ENCODE results near the gene GNAT3.

Gene GNAT3

DNA sequence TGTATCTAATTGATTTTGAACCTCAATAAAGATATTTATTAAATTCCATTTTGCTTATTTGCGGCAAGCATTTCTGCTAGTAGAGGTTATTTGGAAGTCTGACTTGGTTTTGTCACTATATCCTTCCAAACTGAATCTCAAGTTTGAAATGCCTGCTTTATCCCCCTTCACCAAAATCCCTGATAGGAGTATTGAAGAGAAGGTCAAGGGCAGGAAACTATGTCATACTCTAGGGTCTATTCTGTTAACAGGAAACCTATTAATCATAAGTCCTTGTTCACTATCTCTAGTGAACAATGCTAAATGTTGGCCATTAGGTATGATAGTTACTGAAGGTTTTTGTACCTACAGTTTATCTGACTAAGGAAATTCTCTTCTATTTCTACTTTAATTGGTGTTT, 11.5 kb downstream of the GNAT3 start:
- no peak for DNase-seq (ENCODE audit: low read depth in 3 of 3)

DNA sequence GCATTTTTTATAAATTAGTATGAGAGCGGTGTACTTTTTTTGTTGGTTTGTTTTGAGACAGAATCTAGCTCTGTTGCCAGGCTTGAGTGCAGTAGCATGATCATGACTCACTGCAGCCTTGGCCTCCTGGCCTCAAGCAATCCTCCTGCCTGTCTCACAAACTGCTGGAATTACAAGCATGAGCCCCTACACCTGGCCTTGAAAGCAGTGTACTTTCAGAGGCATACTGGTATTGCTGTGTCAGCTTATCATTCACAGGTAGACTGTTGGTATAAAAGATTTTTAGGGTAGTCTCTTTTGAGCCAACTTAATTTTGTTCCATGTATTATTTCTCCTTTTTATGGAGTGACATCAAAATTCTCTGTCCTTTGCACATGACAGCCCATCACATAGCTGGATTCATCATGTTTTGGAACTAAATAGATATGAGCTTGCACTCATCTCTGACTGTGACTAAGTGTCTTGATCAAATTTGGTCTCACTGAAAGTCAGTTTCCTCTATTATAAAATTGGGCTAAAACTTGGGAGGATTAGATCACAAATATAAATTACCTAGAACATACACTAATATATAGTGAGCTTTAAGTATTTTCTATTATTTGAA, 12.4 kb downstream of the GNAT3 start:
- no peak for DNase-seq (ENCODE audit: low read depth in 3 of 3)

DNA sequence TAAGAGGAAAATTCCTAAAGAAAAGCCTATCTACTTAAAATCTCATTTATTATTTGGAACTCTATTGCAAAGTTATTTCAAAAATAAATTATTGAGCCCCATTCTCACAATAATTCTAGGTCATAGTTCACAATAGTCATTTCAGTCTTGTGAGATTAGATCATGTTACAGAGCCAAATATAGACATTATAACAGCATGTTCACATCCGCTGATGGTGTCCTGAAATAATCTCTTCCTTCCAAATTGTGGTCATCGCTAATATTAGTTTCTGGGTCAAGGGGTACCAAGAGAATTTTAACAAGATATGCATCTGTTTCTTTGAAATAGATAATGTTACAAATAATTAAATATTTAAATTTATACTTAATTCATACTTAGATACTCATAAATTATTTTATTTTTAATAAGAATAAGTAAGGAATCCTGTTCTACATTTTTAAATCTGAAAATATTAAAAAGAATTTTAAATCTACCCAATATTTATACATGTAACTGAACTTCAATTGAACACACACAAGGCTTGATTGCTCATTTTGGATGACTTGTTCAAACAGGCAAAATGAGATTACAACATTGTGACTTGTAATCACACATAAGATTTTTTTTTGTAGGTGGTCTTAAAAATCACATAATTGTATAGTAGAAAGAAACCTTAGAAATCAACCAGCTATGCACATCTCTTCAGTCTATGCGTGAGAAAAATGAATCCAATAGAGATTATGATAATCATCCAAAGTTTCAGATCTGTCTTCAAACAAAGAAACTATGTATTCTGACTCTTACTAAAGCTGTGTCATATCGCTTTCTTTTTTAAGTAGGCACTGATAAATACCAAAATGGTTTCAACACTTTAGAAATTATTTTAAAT, 13.1 kb downstream of the GNAT3 start:
- DNase-seq (ENCODE audit: low read depth in 3 of 3): no peak

DNA sequence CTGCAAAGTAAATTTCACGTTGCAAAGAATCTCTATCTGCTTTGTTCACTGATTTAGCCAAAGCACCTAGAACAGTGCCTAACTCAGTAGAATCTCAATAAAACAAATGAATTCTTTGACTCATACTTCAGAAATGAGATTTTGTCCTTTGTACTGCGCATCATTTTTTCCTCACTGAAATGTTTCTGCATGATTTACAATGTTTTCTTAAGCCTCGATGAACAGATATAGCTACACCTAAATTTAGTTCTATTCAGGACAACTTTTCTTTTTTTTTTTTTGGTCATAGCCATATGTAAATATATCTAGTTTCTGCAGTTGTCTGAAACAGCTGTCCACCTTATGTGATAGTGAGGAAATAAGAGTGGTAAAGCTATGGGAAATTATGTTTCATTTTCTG, 15.3 kb downstream of the GNAT3 start:
- DNase-seq (ENCODE audit: low read depth in 3 of 3): no peak

DNA sequence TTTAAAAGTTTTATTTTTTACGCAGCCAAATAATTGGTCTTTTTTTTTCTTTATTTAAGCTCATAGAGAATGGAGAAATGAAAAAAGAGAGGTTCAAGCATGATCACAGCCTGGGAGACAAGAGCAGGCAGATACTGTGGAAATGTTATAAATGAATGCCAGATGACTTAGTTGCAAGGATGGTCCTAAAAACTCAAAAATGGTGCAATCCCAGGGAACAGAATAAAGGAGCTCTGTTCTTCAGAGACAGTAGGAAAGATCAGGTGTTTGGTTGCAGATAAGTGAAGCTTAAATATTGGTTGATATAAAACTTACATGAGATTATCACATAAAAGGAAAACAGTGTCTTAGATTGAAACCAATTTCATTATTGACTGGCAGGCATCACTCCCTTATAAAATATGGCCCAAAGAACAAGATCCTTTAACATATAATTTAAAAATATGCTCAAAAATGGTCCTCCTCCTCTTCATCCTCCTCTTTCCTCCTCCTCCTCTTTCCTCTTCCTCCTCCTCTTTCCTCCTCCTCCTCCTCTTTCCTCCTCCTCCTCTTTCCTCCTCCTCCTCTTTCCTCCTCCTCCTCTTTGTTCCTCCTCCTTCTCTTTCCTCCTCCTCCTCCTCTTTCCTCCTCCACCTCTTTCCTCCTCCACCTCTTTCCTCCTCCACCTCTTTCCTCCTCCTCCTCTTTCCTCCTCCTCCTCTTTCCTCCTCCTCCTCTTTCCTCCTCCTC, 18.6 kb downstream of the GNAT3 start:
- DNase-seq (ENCODE audit: low read depth in 3 of 3): no peak

DNA sequence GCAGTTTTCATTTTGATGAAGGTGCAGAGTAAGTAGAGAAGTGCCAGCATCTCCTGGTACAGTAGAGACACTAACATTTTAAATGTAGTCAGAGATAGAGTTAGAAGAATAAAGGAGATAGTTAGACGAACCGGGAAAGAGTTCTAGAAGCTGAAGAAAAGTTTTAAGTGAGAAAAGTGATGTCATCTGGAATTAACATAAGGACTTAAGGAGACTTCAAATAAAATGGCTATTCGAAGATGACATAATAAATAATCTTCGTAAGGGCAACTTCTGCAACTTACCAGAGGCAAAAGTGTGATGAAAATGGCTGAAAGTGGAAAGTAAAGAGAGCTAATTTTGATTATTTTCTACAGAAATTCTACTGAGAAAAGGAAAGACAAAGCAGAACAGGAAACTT, 20.4 kb downstream of the GNAT3 start:
- DNase-seq (ENCODE audit: low read depth in 3 of 3): no peak

DNA sequence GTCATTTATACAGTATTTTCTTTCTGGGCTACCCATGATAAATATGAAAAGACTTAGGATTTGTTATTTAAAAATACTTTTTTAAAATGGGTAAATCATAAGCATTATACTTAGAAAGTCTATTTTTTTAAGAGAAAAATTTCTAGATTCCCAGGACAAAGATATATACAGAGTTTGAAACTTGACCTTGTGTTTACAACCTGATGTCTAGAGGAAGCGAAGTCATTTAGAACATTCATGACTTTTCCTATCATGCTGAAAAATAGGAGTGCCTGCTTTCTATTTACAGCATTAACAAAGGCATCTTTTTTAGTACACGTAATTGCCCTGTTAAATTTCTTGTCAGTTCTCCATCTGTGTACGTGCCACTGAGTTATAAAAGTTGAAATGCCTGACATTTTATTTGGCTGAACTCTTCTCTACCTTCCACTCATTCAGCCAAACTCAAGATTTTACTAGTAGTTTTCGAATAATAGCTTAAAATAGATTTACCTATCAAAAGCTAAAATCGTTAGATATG, 23.0 kb downstream of the GNAT3 start:
- DNase-seq (ENCODE audit: low read depth in 3 of 3): no peak

DNA sequence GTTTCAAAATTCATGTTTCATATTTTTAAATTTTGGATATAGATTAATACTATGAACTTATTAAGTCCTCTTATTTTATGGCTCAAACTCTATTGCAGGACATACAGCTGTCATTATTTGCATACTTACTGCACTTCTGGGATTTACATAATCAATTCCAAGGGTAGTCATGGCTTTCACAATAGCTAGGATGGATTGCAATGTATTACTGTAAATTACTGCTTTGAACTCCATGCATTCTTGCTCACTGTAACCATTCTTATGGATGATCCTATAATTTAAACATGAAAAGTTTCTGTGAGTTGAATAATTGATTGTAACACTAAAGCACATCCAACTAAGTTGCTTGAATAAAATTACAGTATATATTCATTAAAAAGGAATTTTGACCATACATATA, 23.5 kb downstream of the GNAT3 start:
- no peak for DNase-seq (ENCODE audit: low read depth in 3 of 3)

DNA sequence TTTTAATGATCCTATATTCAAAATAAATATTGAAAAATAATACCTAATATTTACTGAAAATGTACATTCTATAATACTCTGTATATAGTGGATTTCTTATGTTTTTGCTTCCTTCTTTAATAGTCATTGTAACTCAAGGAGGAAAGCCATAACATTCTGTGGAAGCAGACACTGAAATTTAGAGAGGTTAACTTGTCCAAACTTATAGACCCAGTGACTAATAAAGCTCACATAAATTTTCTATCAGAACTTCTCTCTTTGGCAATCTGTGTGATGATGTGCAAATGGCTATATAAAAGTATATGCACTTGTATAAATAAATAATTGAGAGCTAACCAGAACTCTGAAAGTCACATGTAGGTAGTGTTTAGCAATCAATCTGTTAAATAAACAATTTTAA, 26.1 kb downstream of the GNAT3 start:
- no peak for DNase-seq (ENCODE audit: low read depth in 3 of 3)

DNA sequence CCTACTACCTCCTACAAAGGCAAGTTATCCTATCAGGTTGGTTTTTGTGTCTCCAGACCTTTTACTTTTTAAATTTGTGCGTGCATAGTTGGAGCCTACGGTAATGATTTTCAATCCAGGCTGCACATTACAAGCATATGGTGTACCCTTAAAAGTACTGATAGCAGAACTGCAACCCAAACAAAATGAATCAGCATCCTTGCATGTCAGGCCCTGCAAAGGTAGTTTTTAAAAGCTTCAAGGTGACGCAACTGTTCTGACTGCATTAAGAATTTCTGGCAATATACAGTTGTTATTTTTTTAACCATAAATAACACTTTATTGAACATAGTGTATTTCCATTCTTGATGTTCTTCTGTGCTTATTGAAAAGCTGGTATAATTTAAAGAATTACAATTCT, 28.9 kb downstream of the GNAT3 start:
- no peak for DNase-seq (ENCODE audit: low read depth in 3 of 3)

DNA sequence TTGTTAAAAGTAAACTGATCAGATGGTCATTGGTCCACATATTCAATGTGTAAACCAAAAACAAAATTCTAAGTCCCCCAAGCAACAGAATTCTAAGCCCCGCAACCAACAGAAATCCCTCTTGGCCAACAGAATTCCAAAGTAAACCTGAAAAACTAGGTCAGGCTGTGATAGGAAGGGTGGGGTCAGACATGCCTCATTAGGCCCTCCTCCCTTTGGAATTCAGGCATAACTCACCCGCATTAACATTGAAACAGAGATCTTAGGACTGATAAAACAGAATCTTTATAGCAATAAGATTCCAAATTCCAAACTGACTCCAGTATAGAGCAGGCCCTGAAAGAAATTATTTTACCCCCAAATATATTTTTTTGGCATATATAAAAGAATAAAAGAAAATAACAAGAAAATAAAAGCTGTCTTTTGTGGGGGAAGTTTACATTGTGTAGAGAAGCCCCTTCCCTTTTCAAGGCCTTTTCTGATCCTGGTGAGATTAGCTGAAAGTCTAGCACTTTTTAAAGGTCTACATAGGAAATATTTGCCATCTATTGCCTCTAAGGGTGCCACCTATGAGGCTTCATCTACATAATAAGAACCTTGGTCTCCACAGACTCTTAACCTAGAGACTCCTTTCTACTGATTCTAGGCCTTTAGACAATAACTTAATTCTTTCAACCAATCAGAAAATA, 30.5 kb downstream of the GNAT3 start:
- no peak for DNase-seq (ENCODE audit: low read depth in 3 of 3)

DNA sequence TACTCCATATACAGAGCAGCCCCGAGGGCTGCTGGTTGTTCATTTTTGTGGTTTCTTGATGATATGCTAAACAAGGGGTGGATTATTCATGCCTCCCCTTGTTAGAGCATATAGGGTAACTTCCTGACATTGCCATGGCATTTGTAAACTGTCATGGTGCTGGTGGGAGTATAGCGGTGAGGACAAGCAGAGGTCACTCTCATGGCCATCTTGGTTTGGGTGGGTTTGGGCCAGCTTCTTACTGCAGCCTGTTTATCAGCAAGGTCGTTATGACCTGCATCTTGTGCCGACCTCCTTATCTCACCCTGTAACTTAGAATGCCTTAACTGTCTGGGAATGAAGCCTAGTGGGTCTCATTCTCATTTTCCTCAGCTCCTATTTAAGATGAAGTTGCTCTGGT, 31.3 kb downstream of the GNAT3 start:
- DNase-seq (ENCODE audit: low read depth in 3 of 3): no peak

DNA sequence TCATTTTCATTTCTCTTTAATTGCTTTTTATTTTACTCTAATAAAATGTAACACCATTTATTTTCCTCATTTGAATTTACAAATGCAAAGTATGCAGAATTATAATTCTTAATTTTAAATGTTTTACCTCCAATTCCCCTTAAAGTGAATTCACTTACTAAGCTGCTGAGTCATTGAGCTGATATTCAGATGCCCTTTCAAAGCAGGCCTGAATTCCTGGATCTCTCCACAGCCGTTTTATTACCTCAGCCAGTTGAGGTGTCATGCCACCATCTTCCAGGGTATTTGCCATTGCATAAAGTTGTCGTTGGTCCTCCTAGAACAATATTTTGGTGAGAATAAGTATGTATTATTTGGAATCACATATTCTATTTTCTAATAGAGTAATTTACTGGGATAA, 33.2 kb downstream of the GNAT3 start:
- DNase-seq (ENCODE audit: low read depth in 3 of 3): no peak

DNA sequence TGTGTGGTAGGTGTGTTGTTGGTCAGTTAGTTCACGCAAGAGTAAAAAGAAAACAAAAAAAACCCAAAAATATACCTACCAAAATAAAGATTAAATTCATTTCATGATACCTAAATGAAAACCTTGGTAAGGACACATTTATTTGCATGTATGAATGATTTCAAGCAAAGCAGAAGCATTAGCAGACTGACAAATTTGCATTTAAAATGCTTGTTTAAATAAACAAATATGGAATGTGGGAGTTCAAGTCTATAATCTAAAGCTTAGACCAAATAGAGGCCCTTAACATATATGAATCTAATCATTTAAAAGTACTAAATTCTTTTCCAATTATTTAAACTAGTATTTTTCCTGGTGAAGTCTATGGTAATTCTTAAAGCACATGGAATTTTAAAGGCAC, 35.8 kb downstream of the GNAT3 start:
- no peak for DNase-seq (ENCODE audit: low read depth in 3 of 3)

DNA sequence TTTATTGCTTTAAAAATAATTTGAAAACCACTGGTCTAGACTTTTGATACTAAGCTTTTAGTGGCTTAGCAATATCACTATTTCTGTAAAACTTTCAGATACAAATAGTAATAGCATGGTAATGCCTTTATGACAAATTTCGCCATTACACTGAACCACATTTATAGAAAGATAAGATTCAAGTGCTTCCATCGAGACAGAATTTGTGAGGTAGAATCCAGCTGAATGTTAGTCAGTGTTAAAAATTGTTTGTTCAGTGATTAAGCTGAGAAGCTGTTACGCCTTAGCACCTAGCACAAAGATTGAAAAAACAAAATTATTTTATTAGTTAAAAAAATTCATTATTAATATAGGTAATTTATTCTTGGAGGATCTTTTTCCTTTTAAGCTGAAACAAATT, 36.5 kb downstream of the GNAT3 start:
- DNase-seq (ENCODE audit: low read depth in 3 of 3): no peak

DNA sequence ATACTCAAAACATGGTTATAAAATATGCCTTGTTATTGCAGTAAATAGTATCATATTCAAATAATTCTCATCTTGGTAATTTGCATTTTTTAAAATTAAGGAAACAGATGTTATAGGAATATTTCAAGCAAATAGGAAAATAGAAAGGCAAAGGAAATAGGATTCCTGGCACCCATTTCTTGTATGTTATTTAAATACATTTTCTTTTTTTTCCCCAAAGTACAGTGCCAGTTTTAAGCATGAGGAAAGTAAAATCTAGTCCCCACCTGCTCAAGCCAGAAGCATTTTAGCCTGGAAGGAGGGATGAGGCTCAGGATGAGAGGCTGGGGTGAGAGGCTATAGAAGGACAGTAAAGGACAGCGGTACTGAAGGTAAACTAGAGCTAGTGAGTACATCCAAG, 38.1 kb downstream of the GNAT3 start:
- no peak for DNase-seq (ENCODE audit: low read depth in 3 of 3)

DNA sequence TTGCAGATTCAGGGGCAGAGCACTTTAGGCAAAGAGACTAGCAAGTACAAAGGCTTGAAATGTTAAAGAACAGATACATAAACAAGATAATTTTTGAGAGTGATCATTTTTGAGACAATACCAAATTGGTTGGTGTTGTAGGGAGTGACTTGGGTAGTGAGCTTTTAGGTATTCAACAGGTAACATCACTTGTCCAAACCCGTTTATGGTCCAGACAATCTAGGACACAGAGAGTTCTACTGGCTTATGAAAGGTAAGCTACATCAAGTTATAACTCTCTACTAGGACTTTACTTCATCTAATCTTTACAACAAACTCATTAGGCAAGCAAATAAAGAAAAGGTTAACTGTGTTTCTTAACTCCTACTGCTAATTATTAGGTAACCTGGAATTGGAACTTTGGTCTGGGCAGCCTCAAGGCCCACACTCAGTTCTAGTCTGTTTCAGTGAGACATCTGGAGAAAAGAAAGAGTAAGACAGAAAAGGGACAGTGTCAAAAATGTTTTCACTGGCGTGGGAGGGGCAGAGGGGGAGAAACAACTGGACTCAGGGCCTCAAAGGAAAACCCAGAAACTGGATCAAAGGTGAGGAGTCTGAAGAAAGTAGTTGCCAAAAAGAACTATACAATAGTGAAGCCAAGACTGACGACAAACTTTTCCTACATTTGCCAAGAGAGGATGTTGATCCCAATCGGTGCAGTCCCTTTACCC, 39.2 kb downstream of the GNAT3 start:
- no peak for DNase-seq (ENCODE audit: low read depth in 3 of 3)

DNA sequence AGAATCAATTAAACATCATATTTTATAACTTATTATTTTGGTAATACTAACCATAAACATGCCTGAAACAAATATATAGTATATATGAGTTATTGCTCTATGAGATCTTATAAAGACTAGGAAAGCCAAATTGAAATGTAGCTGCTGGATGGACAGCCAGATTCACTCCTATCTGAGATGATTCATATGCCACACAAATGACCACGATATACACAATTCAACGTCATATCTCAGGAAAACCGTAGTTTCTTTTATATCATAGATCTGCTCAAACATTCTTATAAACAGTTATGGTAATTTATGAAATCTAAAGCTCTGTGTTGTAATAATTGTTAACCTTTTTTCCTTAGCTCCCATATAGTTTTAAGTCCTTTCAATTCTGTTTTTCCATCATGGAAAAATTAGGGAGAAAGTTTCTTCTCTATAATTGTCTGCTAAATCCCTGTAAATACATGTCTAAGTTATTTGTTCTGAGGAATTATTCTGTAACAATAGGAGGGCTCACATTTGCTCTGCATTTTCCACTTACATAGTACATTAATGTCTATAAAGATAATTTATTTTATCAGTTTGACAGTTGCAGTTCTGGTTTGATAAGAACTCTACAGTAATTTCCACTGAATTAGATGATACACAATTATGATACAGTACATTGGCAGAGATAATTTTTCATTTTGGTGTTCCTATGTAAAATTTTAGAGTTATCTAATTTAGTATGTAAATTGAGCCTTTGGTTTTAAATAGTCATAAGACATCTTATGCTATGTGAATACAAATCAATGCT, 42.7 kb downstream of the GNAT3 start:
- DNase-seq (ENCODE audit: low read depth in 3 of 3): no peak

DNA sequence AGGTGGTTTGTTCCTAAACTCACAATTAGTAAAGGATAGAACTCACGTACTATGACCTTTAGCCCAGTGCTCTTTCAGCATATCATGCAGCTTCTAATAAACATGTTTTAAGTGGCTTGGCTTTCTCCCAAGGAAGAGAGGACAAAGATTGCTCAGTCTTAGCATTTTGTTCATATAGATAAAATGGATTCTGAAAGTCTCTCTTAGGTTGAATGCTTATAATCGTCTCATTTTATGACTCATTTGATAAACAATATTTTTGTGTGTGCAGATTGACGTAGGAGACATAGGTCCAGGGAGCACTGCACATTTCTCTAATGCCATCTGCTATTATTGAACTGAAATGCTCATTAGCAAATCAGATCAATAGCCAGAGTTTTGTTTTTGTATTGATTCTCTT, 44.8 kb downstream of the GNAT3 start:
- DNase-seq (ENCODE audit: low read depth in 3 of 3): no peak

DNA sequence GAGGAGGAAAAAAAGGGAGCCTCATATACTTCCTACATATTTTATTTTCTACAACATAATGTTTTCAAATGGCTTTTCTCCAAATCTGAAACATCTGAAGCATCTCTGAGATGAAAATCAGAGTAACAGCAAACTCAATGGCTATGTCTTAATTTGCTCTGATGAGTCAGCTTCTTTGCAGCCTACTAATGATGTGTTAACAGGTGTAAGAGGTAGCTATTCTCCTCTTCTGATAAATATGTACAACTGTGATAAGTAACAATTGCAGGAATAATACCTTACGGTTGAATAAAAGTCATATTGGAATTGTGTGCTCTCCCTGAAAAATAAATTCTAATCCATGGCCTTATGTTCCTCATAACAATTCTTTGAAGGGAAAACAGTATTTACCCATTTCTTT, 45.2 kb downstream of the GNAT3 start:
- DNase-seq (ENCODE audit: low read depth in 3 of 3): no peak

DNA sequence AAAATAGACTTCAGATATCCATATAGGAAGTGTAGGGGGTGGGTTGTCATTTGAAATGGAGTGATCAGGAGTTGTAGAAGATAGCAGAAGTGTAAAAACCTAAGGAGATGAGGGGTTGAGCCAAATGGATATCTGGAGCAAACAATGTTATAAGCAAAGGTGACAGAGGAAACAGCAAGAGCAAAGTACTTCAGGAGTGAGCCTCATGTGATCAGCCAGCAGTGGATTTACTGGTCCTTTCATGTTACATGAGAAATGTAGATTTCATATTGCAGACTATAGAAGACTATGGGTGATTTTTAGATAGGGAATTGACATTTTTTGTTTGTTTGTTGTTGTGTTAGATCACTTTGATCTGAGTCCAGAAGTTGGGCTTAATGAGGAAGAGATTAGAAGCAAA, 47.7 kb downstream of the GNAT3 start:
- DNase-seq (ENCODE audit: low read depth in 3 of 3): no peak
